HG03045 (cell line): Measurements from ENCODE around the gene IGFL3.
"Not testable (repeated sequence)": the region's sequence is repeated elsewhere in the genome, so short reads cannot be mapped to it uniquely, and the experiment has no call there.

ENCODE experiments used
- ATAC-seq: cut with Tn5 transposase; IDR thresholded peaks from one replicate; pipeline ENCODE4 v1.9.1; 2021; ENCODE audit warnings: mild to moderate bottlenecking, moderate library complexity; ENCODE audit not compliant: unreplicated experiment

The IGFL3 gene

GRCh38 chr19:46126086-46126580, 1.6 kb upstream of the IGFL3 start:
- ATAC-seq, result no peak

GRCh38 chr19:46125447-46125846, 959 bp upstream of the IGFL3 start:
- no peak for ATAC-seq

GRCh38 chr19:46118136-46118535, 6.4 kb downstream of the IGFL3 start:
- ATAC-seq, result no peak

- no peak for ATAC-seq
Observed at GRCh38 chr19:46116121-46116520, 8.4 kb downstream of the IGFL3 start.

- no peak for ATAC-seq
Observed at GRCh38 chr19:46115396-46116106, 8.9 kb downstream of the IGFL3 start.

- no peak for ATAC-seq
Observed at GRCh38 chr19:46113726-46114125, 10.8 kb downstream of the IGFL3 start.

GRCh38 chr19:46112527-46112926, 12.0 kb downstream of the IGFL3 start:
- ATAC-seq, result no peak

- no peak for ATAC-seq
Observed at GRCh38 chr19:46111376-46111775, 13.1 kb downstream of the IGFL3 start.

- no peak for ATAC-seq
Observed at GRCh38 chr19:46109876-46110275, 14.6 kb downstream of the IGFL3 start.

GRCh38 chr19:46107371-46107770, 17.1 kb downstream of the IGFL3 start:
- ATAC-seq, result no peak

- ATAC-seq, result not testable (repeated sequence)
Observed at GRCh38 chr19:46102333-46102732, 22.2 kb downstream of the IGFL3 start.

- ATAC-seq, result no peak
Observed at GRCh38 chr19:46101293-46101692, 23.2 kb downstream of the IGFL3 start.

- ATAC-seq, result no peak
Observed at GRCh38 chr19:46100344-46100743, 24.1 kb downstream of the IGFL3 start.

- no peak for ATAC-seq
Observed at GRCh38 chr19:46090444-46090843, 34.0 kb downstream of the IGFL3 start.

GRCh38 chr19:46089432-46089831, 35.1 kb downstream of the IGFL3 start:
- ATAC-seq, result no peak

- no peak for ATAC-seq
Observed at GRCh38 chr19:46088101-46088500, 36.4 kb downstream of the IGFL3 start.

GRCh38 chr19:46085888-46086287, 38.6 kb downstream of the IGFL3 start:
- no peak for ATAC-seq

GRCh38 chr19:46082728-46083050, 41.8 kb downstream of the IGFL3 start:
- ATAC-seq, result no peak

GRCh38 chr19:46081928-46082727, 42.4 kb downstream of the IGFL3 start:
- ATAC-seq, result no peak

- ATAC-seq, result no peak
Observed at GRCh38 chr19:46080561-46080960, 43.9 kb downstream of the IGFL3 start.

GRCh38 chr19:46079576-46079975, 44.9 kb downstream of the IGFL3 start:
- ATAC-seq, result no peak
